ENCODE results near the gene RTN4R.

GRCh38 chr22:20197407-20198030 is 70.6 kb downstream of the RTN4R start:
- TF ChIP-seq, protein P1, sequence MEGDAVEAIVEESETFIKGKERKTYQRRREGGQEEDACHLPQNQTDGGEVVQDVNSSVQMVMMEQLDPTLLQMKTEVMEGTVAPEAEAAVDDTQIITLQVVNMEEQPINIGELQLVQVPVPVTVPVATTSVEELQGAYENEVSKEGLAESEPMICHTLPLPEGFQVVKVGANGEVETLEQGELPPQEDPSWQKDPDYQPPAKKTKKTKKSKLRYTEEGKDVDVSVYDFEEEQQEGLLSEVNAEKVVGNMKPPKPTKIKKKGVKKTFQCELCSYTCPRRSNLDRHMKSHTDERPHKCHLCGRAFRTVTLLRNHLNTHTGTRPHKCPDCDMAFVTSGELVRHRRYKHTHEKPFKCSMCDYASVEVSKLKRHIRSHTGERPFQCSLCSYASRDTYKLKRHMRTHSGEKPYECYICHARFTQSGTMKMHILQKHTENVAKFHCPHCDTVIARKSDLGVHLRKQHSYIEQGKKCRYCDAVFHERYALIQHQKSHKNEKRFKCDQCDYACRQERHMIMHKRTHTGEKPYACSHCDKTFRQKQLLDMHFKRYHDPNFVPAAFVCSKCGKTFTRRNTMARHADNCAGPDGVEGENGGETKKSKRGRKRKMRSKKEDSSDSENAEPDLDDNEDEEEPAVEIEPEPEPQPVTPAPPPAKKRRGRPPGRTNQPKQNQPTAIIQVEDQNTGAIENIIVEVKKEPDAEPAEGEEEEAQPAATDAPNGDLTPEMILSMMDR (IDR thresholded peaks at IDR 0.05; ENCODE audit: borderline replicate concordance, extremely low read depth, low read length, poor library complexity, severe bottlenecking) = no peak
- TF ChIP-seq EZH2 (IDR thresholded peaks at IDR 0.05; ENCODE audit: borderline replicate concordance, low read depth, low read length, severe bottlenecking) = no peak

All from DND-41 (cell line).